Measurements from ENCODE around the gene COL8A2. TPM values are rescaled to one million over a fixed set of nuclear protein-coding genes. Genes with fewer than 3 reads are reported as not detected.

The COL8A2 gene
- total RNA-seq, 1 experiment from 2014 or later = 1.2 TPM

GRCh38 chr1:36149973-36150295 is 24.9 kb upstream of the COL8A2 start:
- H3K9me3 ChIP-seq (ENCODE audit: control insufficient read depth, insufficient read depth, low read depth, low read length) = no peaks in the 10 kb centered on the region
- peaks cover 38% of the 10 kb centered on the region for H3K4me1 ChIP-seq (ENCODE audit: control insufficient read depth, insufficient read depth, low read length)
- no peaks in the 10 kb centered on the region for H3K27me3 ChIP-seq (ENCODE audit: control insufficient read depth, insufficient read depth, low read length)
- ChIA-PET POLR2A (interaction anchor here (0.5 to 1.9 kb wide), 6 partner anchors 14 to 136 kb away, joined by 3 to 12 read pairs (median 5); no protein-coding TSS in a partner anchor), CTCF (interaction anchor here (0.7 to 2.6 kb wide), 11 partner anchors 10 to 299 kb away, joined by 3 to 29 read pairs (median 3); partner anchors contain the start of gene SH3D21)
- no peaks in the 10 kb centered on the region; the same call in 1 of the 2 replicates for H3K36me3 ChIP-seq (ENCODE audit: control insufficient read depth, insufficient read depth, low read length)
- intact Hi-C loops (cut with micrococcal nuclease; ENCODE audit: unreplicated experiment) = loop anchor here (1.0 to 5.0 kb wide), 2 partner anchors 38 to 132 kb away; no protein-coding TSS in a partner anchor
- ATAC-seq (0 out of 2 replicates have a peak, but pooled peaks have one; percentile 0), DNase-seq (ENCODE audit: low read depth, low spot score) (no peak)
- no TSS peak for BruUV-seq (replicated peaks)
- peak overlapping the region; percentile 5 to 26; a peak in 3 of 4 replicates for H3K4me3 ChIP-seq (ENCODE audit: low read depth in 2 of 2, low read length in 2 of 2)
- no peak for TF ChIP-seq TCF7L2 (IDR thresholded peaks at IDR 0.05; ENCODE audit: low read depth, low read length)
- no peak for TF ChIP-seq POLR2AphosphoS5 (IDR thresholded peaks at IDR 0.05; ENCODE audit: low read depth, low read length)
- in situ Hi-C loops (cut with HindIII; ENCODE audit: low pct_unique_long_range_greater_than_20kb, low sequenced_read_pairs) = no loop called here
- peak overlapping the region; percentile 98 for H3K27ac ChIP-seq (ENCODE audit: low read length)

- DNase-seq (ENCODE audit: low read depth, low spot score) (peak; percentile 98), ATAC-seq (peak; percentile 93)
- TF ChIP-seq TCF7L2 (IDR thresholded peaks at IDR 0.05; ENCODE audit: low read depth, low read length) (0 out of 2 replicates have a peak, but pooled peaks have one; percentile 27), CTCF (IDR thresholded peaks at IDR 0.05) (peak; percentile 98), REST (IDR thresholded peaks at IDR 0.05; ENCODE audit: insufficient read depth in 1 of 2, low read depth in 2 of 2, low read length in 1 of 2) (no peak; a peak in 1 of 4 replicates), POLR2AphosphoS5 (IDR thresholded peaks at IDR 0.05; ENCODE audit: low read depth, low read length) (peak; percentile 90), SIN3A (IDR thresholded peaks at IDR 0.05; ENCODE audit: borderline replicate concordance, insufficient read depth, low read depth, low read length) (peak; percentile 81; the same call in 1 of the 2 replicates)
- ChIA-PET CTCF (interaction anchor here (0.6 to 2.6 kb wide), 15 partner anchors 10 to 299 kb away, joined by 3 to 29 read pairs (median 3); partner anchors contain the start of gene SH3D21), POLR2A (interaction anchor here (0.6 to 1.9 kb wide), 10 partner anchors 12 to 157 kb away, joined by 3 to 6 read pairs (median 4); no protein-coding TSS in a partner anchor)
- Histone ChIP-seq H3K36me3 (ENCODE audit: control insufficient read depth, insufficient read depth, low read length) (no peaks in the 10 kb centered on the region; the same call in 1 of the 2 replicates), H3K4me1 (ENCODE audit: control insufficient read depth, insufficient read depth, low read length) (peaks cover 33% of the 10 kb centered on the region), H3K27me3 (ENCODE audit: control insufficient read depth, insufficient read depth, low read length) (no peaks in the 10 kb centered on the region), H3K4me3 (ENCODE audit: low read depth in 2 of 2, low read length in 2 of 2) (peak within 1 kb of the TSS; percentile 89 to 98), H3K27ac (ENCODE audit: low read length) (peak within 1 kb of the TSS; percentile 98), H3K9me3 (ENCODE audit: control insufficient read depth, insufficient read depth, low read depth, low read length) (no peaks in the 10 kb centered on the region)
- intact Hi-C loops (cut with micrococcal nuclease; ENCODE audit: unreplicated experiment) = loop anchor here (1.0 to 5.0 kb wide), 2 partner anchors 39 to 133 kb away; no protein-coding TSS in a partner anchor
- no TSS peak for BruUV-seq (replicated peaks)
- in situ Hi-C loops (cut with HindIII; ENCODE audit: low pct_unique_long_range_greater_than_20kb, low sequenced_read_pairs) = no loop called here
These were observed 24.4 kb upstream of the COL8A2 start, which contains the start of gene TRAPPC3 for GRCh38 chr1:36149237-36149972. TRAPPC3 (minus strand) TSS chr1:36149486; CDS start chr1:36149378, 108 bp downstream.

Data from Panc1 (cell line).